Hepatocyte (in vitro differentiated cells): ENCODE data around the gene SKAP2. TPM values are rescaled to one million over a fixed set of nuclear protein-coding genes. Genes with fewer than 3 reads are reported as not detected.

Source experiments
- DNase-seq: peaks from one replicate; pipeline ENCODE4 v3.0.0-alpha.2; 2016; ENCODE audit warnings: low spot score
- H2AFZ ChIP-seq: fragments of 200-600 bp; sonication (generic); 2 replicates; pipeline ENCODE4 v1.6.0; 2016; ENCODE audit warnings: antibody characterized with exemption, mild to moderate bottlenecking
- H3K27ac ChIP-seq: fragments of 200-600 bp; sonication (generic); 2 replicates; pipeline ENCODE4 v1.5.1; 2016; ENCODE audit warnings: mild to moderate bottlenecking
- H3K27me3 ChIP-seq: fragments of 200-600 bp; sonication (generic); 2 replicates; pipeline ENCODE4 v1.6.1; 2016
- H3K36me3 ChIP-seq: fragments of 200-600 bp; sonication (generic); replicated peaks from 2 replicates; pipeline ENCODE4 v1.5.1; 2016; ENCODE audit warnings: low read depth; ENCODE audit not compliant: insufficient read depth
- H3K4me1 ChIP-seq: fragments of 200-600 bp; sonication (generic); 2 replicates; pipeline ENCODE4 v1.5.1; 2016; ENCODE audit warnings: mild to moderate bottlenecking, moderate library complexity; ENCODE audit not compliant: insufficient read depth
- H3K4me2 ChIP-seq: fragments of 200-600 bp; sonication (generic); 2 replicates; pipeline ENCODE4 v1.6.0; 2016
- H3K4me3 ChIP-seq: fragments of 200-600 bp; sonication (generic); 2 replicates; pipeline ENCODE4 v1.5.1; 2016; ENCODE audit warnings: mild to moderate bottlenecking
- H3K79me2 ChIP-seq: fragments of 200-600 bp; sonication (generic); 2 replicates; pipeline ENCODE4 v1.6.0; 2017; ENCODE audit warnings: mild to moderate bottlenecking
- H3K9me2 ChIP-seq: fragments of 200-600 bp; sonication (generic); replicated peaks from 2 replicates; pipeline ENCODE4 v1.6.0; 2017; ENCODE audit warnings: mild to moderate bottlenecking; ENCODE audit not compliant: insufficient read depth
- H3K9me3 ChIP-seq: fragments of 200-600 bp; sonication (generic); 2 replicates; pipeline ENCODE4 v1.5.1; 2016; ENCODE audit warnings: low read depth, mild to moderate bottlenecking
- H4K20me1 ChIP-seq: fragments of 200-600 bp; sonication (generic); 2 replicates; pipeline ENCODE4 v1.6.0; 2016; ENCODE audit warnings: mild to moderate bottlenecking; ENCODE audit not compliant: insufficient read depth, poor library complexity, severe bottlenecking
- EZH2 ChIP-seq: fragments of 200-600 bp; sonication (generic); IDR thresholded peaks from 2 replicates; pipeline ENCODE4 v1.6.1; 2016; ENCODE audit warnings: antibody characterized with exemption, mild to moderate bottlenecking, borderline replicate concordance
- EZH2phosphoT487 ChIP-seq: fragments of 200-600 bp; sonication (generic); IDR thresholded peaks from one replicate; pipeline ENCODE4 v1.6.1; 2018; ENCODE audit warnings: antibody characterized with exemption, mild to moderate bottlenecking, low read depth, moderate library complexity; ENCODE audit not compliant: unreplicated experiment, severe bottlenecking
- WGBS: methylation state at CpG from one replicate; pipeline ENCODE4 v1.1.6; 2016; ENCODE audit warnings: low lambda C conversion rate; ENCODE audit errors: missing lambda C conversion rate; 5-methylcytosine and 5-hydroxymethylcytosine counted together
- polyA plus RNA-seq: library from polyadenylated mRNA; unstranded; fragments of >200 nt; fragmentation: Nextera tagmentation; extraction: Ambion mirVana; gene quantifications from 2 replicates; pipeline ENCODE4 v1.2.1, GENCODE V29; 2016
- total RNA-seq: library from RNA; depleted of rRNA; stranded (reverse); fragments of >200 nt; gene quantifications from 2 replicates; pipeline ENCODE4 v1.2.3, GENCODE V29; 2014
- TF ChIP-seq, protein P1 (sequence below): fragments of 200-600 bp; sonication (generic); IDR thresholded peaks from 2 replicates; pipeline ENCODE4 v1.5.1; 2016; ENCODE audit warnings: antibody characterized with exemption, mild to moderate bottlenecking; ENCODE audit not compliant: poor library complexity

SKAP2 gene
- total and polyA plus RNA-seq, 2 experiments from 2014 or later, result 8.4 to 13.5 TPM

DNA sequence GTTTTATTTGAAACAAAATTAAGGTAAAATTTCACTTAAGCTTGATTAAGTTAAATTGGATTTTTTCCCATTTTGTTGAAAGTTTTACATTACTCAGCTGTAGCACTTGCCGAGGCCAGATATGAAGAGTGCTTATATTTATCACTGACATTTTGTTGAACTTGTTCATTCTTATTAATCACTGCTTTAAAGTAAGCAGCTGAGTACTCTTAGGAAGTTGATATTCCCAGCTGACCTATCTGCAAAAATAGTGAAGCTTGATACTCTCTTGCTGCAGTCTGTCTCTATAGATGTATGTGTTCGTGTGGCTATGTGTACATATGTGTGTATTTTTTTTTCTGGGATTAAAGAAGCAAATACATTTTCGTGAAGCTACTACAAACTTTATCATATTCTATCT, 150.0 kb downstream of the SKAP2 start:
- Histone ChIP-seq H3K27me3 (no peaks in the 10 kb centered on the region), H3K9me3 (no peaks in the 10 kb centered on the region), H3K4me2 (no peak overlapping the region), H3K4me1 (no peaks in the 10 kb centered on the region), H3K27ac (no peak overlapping the region), H2AFZ (no peak overlapping the region), H3K4me3 (no peak overlapping the region), H3K36me3 (no peaks in the 10 kb centered on the region), H3K79me2 (no peaks in the 10 kb centered on the region), H3K9me2 (no peaks in the 10 kb centered on the region), H4K20me1 (no peaks in the 10 kb centered on the region)
- DNase-seq, result no peak
- WGBS, result 60% methylated on average over 3 of the region's 3 CpGs
- TF ChIP-seq EZH2 (no peak), EZH2phosphoT487 (no peak)
- TF ChIP-seq, protein P1, sequence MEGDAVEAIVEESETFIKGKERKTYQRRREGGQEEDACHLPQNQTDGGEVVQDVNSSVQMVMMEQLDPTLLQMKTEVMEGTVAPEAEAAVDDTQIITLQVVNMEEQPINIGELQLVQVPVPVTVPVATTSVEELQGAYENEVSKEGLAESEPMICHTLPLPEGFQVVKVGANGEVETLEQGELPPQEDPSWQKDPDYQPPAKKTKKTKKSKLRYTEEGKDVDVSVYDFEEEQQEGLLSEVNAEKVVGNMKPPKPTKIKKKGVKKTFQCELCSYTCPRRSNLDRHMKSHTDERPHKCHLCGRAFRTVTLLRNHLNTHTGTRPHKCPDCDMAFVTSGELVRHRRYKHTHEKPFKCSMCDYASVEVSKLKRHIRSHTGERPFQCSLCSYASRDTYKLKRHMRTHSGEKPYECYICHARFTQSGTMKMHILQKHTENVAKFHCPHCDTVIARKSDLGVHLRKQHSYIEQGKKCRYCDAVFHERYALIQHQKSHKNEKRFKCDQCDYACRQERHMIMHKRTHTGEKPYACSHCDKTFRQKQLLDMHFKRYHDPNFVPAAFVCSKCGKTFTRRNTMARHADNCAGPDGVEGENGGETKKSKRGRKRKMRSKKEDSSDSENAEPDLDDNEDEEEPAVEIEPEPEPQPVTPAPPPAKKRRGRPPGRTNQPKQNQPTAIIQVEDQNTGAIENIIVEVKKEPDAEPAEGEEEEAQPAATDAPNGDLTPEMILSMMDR, result no peak

DNA sequence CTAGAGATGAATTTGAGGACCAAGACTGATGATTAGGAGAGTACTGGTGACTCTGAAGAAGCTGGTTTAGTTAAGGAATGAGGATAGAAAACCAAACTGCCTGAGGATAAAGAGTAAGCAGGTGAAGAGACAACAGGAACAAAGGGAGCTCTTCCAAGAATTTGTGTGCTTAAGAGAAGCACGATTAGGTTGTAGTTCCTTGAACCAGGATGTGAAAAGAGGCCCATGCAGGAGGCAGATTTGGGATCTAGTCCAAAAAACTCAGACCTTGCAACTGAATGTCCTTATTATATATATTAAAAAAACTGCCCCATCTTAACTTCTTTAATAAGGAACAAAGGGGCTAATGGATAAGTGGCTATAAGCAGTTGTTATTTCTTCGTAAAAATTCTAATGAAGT, 150.4 kb downstream of the SKAP2 start:
- Histone ChIP-seq H2AFZ (no peak overlapping the region), H3K27ac (no peak overlapping the region), H3K36me3 (no peaks in the 10 kb centered on the region), H3K27me3 (no peaks in the 10 kb centered on the region), H3K79me2 (no peaks in the 10 kb centered on the region), H3K4me1 (no peaks in the 10 kb centered on the region), H3K9me2 (no peaks in the 10 kb centered on the region), H3K4me3 (no peak overlapping the region), H3K9me3 (no peaks in the 10 kb centered on the region), H4K20me1 (no peaks in the 10 kb centered on the region), H3K4me2 (no peak overlapping the region)
- no peak for DNase-seq
- 57% methylated on average over 2 of the region's 2 CpGs for WGBS
- TF ChIP-seq, protein P1, result no peak
- TF ChIP-seq EZH2 (no peak), EZH2phosphoT487 (no peak)

DNA sequence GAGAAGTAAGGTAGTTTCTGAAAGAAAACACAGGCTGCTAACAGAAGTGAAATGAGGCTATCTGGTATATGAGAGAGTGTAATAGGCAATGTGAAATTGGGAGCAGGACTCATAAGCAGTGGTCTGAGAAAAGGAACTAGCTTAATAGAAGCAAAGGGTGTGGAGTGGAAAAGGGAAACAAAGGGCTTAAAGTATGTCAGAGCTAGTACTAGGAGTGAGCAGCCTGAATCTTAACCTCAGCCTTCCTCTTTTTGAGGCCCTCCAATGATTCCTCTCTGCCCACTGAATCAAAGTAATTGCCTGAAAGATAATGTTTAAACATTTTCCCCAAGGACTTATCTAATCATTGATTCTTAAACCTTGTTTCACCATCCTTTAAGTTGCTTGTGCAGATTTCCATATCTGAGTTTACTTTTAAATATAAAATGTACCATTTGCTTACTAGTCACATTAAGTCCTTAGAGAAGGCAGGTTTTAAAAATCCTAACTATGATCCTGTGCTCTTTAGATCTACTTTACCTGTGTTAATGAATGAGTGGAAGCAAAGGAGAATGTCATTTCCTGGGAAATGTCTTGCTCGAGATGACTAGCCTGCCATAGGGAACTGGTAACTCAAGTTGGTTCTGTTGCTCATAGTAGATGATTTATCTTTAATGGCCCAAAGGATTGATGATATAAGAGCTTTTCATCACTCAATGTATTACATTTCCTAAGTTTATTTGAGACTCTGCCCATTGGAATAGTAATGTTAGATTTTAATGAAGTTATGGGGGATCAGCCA, 155.0 kb downstream of the SKAP2 start:
- Histone ChIP-seq H2AFZ (no peak overlapping the region), H3K27ac (no peak overlapping the region), H3K4me2 (no peak overlapping the region), H3K36me3 (no peaks in the 10 kb centered on the region), H3K9me2 (no peaks in the 10 kb centered on the region), H3K27me3 (no peaks in the 10 kb centered on the region), H3K4me1 (no peaks in the 10 kb centered on the region), H3K9me3 (no peaks in the 10 kb centered on the region), H3K4me3 (no peak overlapping the region), H3K79me2 (no peaks in the 10 kb centered on the region), H4K20me1 (no peaks in the 10 kb centered on the region)
- DNase-seq, result no peak
- TF ChIP-seq EZH2phosphoT487, result no peak
- TF ChIP-seq, protein P1, result no peak
- no peak for TF ChIP-seq EZH2
- WGBS, result 86% methylated on average over 1 of the region's 1 CpG
